HK-2 (cell line): ENCODE measurements around the gene HMX2.

ENCODE experiments used
- DNase-seq: peaks from one replicate; pipeline ENCODE4 v3.0.0-alpha.2; 2018; ENCODE audit not compliant: unreplicated experiment

Gene HMX2, protein sequence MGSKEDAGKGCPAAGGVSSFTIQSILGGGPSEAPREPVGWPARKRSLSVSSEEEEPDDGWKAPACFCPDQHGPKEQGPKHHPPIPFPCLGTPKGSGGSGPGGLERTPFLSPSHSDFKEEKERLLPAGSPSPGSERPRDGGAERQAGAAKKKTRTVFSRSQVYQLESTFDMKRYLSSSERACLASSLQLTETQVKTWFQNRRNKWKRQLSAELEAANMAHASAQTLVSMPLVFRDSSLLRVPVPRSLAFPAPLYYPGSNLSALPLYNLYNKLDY

DNA sequence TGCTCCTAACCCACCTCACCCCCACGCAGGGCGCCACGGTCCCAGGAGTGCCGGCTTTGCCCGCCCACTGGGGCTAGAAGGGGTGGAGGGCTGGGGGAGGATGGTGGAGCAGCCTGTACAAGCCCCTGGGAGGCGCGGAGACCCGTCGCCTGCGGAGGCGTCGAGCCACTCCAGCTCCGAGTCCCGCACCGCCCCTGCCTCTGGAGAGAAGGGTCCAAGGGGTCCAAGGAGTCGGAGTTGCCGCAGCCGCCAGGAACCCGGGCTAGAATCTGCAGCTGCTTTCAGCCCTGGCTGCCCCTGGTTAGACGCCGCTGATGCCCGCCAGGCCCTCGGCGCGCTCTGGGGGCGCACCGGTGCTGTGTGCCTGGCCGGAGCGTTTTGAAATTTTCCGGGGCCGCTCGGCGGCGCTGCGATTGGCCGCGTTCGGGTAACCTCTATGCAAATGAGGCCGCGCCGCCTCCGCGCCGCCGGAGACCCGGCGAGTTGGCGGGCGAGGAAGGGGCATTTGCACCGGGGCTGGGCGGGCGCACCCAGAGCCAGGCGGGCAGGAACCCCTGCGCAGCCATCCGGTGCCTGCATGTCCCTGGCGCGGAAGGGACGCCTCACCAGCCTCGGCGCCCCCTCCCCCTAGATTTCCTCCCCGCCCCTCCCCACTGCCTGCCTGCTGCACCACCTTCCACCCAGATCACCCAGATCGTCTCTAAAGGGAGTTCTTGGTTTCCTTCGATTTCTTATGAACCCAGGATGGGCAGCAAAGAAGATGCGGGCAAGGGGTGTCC is at the start of gene HMX2:
Gene HMX2 (plus strand): TSS at position 502 of the 779 bp plus-strand sequence. CDS start 243 bp downstream, at position 745.
- DNase-seq, result peak; percentile 55

DNA sequence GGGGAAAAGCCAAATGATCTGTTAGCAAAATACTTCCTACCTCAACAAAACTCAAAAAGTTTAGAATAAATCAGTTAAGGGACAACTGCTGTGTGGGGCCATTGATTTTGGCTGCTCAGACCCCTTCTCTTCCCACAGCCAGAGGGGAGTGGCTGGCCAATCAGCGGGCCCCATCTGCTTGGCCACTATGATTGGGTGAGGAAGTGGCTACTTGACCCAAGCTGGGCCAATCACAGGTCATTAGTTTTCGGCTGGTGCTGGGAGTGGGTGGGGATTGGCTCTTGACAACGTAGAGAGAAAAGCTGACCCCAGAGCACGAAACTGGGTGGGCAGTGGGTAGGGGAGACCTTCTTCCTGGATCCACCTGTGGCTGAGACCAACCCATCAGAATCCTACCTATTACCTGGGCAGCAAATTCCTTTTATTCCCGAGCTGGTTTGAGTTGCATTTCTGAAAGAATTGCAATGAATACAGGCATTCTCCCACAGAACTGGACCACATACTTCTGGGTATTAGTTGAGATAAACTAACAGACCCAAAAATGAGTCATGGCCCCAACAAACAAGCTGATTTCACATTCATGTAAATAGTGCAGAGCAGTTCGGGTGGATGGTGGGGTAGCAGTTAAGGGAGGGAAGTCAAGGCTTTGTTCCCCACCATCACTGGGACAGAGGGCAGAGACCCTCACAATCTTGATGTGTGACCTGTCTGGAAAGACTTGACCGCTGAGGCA is 47.7 kb upstream of the HMX2 start:
- DNase-seq, result no peak

DNA sequence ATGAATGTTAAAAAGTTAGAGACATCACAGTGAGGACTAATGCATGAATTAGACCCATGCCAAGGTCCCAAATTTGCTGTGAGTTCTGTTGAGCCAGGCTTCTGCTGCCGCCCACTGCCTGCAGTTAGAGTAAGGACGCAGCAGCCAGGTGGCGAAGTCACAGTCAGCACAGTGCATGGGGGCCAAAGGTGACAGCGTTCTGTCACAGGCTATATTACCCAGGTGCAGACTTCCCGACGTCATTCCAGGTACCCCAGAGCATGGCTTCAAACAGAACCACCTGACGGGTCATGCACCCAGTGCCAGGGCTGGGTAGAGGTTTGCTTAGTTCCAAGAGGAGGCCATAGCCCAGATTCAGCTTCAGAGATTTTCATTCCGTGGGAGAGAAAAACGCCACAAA is 46.1 kb upstream of the HMX2 start:
- no peak for DNase-seq

DNA sequence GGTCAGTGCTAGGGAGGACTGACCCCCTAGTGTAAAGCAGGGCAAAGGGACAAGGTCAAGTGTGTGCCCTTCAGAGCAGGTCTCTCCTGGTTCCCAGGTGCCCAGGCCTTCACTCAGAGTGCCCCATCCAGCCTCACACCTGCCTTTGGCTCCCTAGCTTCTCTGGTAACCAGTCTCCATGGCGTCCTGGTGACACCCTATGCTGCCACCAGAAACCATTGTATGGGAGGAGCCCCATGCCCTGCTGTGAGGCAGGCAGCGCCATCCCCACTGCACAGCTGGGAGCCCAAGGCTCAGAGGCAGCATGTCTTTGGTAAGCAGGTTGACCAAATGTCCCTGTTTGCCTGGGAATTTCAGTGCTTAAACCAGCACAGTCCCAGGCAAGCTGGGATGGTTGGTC is 45.3 kb upstream of the HMX2 start:
- DNase-seq, result no peak

DNA sequence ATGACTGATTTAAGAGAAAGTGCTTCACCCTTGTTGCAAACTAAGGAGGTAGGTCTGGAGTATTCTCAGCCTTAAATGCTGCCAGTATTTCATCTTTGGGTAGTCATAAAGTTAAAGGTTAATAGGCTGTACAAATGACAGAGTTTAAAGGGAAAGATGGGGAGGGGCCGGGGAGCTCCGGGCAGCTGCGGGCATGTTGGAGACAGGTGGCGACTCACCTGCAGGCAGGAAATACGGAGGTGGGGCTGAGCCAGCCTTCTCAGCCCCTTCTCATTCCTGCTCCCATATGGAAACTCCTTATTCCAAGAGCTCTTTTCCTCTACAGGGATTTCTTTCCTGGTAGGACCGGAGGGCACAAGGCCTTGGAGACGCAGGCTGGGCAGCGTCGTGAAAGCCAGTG is 44.0 kb upstream of the HMX2 start:
- no peak for DNase-seq

DNA sequence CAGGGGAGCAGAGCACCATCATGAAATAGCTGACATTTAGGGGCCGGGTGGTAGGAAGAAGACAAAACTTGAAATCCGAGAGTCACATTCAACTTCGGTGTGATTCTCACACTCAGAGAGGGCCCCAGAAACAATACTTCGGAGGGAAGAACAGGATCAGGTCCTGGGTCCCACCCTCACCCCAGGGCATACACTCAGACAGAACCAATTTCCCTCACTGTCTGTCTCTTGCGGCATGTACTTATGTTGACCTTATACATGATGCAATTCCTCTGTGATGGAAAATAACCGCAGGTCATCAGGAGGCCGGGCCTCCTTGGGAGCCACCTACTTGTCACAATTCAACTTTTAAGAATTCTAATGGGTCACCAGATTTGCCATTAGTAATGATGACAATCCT is 38.5 kb upstream of the HMX2 start:
- DNase-seq, result no peak

DNA sequence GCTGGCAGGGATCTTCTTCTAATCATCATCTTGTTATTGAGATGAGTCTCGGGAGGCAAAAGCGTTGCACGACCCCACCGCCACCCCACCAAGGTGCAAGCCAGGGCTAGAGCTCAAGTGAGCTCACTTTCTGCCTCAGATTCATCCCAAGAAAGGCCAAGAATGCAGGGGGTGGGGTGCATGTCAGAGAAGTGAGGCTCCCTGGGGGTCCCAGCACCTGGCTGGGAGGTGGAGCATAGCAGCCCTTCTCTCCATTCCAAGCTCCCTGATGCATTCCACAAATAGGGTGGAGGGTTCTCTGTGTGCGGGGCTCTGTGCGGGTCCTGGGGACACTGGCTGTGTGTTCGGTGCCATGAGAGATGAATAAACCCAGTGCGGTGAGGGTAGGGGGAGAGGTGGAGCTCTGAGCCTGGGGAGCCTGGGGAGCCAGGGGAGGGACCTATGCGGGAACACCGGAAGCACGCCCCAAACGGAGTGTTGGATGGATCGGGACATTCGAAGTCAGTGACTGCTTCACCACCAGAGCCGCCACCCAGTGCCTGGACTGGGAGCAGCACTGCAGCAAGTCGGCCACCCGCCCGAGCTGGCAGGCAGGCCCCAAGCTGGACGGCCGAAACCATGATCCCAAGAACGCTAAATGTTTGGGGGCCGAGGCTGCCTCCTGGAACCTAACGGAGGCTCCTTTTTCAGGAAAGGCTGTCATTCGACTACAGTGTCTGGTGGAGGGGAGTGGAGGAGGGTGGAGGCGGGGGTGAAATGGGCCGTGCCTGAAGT is 30.1 kb upstream of the HMX2 start:
- DNase-seq, result no peak

DNA sequence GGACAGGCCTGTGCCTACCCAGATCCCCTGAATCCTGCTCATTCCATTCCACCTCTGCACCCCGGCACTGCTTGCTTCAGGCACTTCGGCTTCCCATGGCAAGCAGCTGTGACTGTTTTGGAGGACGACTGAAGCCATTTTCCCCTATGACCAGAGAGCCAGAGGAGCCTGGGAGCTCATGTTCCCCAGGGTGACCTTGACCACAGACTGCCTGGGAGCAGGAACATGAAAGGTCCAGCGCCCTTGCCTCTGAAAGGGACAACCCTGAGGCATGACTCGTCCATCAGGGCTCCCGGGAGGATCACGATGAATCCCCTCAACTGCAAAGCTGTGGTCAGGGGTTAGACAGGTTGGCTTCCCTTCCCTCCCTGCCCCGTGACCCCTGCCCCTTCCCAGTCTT is 28.9 kb upstream of the HMX2 start:
- no peak for DNase-seq

DNA sequence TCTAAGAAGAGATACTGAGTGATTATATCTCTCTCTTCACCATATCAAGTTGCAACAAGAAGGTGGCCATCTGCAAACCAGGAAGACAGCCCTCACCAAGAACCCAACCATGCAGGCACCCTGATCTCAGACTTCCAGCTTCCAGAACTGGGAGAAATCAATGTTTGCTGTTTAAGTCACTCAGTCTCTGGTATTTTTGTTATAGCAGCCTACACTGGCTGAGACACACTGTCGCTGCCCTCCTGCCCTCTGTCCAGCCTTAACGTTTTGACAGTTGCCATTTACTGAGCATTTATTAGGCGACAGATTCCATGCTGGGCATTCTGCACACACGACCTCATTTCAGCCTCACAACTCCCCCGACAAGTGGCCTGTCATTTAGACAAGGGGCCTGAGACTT is 21.7 kb upstream of the HMX2 start:
- DNase-seq, result no peak

DNA sequence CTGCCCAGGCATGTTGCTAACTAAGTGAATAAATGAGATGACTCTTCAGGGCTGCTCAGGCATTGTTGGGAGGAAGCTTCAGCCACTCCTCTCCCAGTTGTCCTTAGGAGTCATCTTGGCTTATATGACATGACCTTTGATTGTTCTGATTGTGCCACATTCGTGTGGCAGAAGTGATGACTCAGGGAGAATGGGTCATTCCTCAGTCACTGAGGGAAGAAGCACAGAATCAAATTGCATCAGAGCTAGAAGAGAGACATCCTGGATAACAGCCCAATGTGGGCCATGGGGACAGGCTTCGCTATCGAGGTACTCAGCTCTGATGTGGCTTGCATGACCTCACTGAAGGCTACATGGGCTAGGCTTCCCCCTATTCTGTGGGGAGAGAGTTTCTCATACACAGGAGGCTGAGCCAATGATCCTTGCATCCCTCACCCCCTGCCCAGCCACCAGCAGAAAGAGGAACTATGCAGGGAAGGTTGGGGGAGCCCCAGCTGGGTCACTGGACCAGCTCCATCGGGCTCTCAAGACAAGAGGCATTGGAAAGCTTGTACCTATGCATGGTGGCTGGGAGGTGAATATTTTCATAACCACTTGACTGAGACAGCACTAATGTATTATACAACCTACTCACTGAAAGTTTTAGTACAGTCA is 18.2 kb upstream of the HMX2 start:
- no peak for DNase-seq

DNA sequence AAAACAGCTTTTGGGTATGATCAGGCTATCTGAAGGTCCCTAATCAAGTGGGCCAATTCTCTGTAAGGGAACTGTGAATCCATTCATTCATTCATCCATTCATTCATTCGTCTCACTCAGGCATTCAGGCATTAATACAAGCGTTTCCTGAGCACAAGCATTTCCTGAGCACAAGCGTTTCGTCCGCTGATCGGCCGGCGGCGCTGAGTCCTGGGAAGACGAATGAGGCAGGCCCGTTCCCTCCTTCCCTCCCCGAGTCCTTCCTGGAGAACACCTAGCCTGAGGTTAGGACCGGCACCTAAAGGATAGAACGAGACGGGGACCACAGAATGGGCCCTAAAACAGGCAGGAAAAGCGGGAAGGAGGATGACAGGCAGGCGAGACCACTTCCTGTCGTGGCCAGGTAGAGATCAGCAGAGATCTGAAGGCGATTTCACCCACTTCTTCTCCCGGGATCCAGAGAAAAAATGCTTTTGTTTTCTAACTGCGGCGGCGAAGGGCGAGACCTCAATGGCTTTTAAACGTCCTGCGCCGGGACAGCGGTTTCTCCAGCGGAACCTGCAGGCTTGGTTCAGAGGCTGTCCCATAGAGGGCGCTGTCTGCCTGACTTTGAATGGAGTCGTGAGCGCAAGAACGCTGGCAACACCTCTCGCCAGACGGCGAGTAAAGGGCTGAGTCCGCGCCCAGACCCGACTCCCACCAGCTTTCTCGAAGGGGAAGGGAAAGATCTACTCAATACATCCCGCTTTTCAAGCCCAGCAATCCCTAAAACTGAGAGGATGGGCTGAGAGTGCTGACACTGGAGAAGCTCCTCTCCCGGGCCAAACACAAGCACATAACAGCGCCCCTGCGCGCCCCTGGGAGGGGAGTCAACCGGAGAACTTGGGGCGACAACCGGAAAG is 15.1 kb upstream of the HMX2 start:
- DNase-seq, result peak; percentile 91

DNA sequence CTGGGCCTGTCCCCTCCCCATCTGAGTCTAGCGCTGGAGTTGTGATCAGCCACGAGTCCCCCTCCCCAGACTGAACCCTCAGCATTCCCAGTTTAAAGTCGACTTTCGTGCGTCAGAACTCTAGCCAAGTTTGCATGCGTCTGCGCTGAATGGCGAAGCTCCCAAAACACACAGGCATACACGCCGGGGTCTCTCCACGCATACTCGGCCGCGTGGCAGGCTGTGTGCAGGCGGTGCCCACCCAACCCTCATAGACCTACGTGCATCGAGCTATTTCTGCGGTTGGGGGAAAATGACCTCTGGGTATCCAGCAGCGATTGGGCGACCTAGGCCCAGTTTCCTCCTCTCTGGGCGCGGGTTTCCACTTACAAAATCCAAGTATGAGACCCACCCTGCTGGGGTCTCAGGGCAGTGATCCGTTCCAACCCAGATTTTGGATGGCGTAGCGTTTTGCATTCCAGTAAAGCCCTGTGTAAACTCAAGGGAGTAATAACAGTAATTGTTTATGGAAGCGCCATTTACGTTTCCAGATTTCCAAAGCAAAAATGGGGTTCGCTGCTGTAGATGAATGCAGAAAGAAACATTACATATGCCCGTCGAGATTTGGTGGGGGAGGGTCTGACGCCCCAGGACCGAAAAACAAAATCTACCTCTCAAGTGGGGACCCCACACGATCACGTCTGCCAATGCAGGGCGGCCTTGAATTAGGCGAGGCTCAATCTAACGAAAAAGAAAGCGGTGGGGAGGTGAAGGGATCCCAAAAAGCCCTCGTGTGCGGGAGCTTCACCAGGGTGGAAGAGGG is 14.2 kb upstream of the HMX2 start:
- no peak for DNase-seq

DNA sequence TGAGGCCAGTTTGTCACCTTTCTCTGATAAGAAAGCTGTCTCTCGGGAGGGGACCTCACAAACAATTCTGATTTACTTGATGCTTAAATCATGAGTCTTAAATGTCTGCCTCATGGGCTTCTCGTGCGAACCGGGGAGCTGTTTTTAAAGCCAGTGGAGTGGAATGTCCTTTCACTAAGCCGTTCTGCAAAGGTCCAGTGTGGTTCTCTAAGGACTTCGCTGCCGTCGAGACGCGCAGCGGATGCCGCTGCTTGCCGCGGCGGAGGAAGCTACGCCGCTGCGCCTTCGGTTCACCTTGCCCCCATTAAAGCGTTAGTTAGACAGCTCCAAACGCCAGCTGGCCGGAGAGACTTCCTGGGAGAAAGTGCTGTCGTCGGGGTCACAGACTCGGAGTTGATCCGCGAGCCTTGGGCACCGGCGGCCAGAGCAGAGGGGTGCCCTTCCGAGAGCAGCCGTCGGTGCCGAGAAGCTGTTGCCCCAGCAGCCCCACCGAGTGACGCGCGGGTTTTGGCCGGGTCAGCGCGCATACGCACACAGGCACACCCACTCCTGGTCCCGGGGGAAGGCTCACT is 13.5 kb upstream of the HMX2 start:
- DNase-seq, result no peak

DNA sequence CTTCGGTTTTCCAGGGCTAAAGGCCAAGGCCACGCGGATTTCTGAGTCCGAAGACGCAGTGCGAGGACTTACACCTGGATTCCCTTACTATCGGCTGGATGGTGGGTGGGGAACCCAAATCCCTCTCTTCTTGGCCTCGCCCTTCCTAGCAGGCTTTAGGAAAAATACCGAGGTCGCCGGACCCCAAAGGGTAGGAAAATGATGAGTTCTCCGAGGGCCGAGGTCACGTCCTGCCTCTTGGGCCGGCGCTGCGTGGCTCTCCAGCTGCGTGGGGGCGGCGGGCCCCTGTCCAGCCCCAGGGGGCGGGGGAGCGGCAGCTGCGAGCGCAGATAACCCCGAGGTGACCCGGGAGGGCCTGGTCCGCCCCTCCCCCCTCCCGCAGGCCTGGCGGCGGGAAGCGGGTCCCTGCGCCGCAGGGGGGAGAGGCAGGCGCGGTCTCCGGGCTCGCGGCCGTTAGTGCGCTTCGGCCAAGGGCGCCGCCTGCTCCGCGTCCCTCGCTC is 13.0 kb upstream of the HMX2 start:
- no peak for DNase-seq

DNA sequence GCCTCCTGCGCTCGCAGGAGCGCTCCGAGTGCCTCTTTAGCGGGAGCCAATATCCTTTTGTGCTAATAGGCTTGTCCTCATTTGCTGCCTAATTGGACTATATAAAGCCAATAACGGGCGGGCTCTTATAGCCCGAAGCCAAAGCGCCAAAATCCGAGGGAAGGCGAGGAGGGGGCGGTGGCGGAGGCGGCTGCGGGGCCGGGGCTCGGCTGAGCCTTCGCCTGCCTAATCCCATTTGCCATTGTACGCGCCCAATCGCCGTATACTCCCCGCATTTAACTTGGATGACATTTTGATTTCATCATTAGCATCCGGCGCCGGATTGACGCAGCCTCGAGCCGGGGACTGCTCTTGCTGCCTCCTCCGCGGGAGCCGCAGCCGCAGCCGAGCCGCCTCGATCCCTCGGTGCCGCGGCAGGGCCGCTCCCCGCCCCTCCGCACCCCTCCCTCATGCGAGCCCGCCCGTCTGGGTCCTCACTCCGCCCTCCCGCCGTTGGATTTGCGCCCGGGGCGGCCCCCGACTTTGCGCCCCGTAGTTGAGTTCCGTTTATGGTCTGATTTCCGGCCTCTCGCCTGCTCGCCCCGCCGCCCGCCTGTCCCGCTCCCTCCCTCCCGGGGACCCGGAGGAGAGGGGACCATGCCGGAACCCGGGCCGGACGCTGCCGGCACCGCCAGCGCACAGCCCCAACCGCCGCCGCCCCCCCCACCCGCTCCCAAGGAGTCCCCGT is 12.4 kb upstream of the HMX2 start, which contains the start of gene HMX3:
Gene HMX3 (plus strand): TSS at position 556 of the 727 bp plus-strand sequence. CDS start 81 bp downstream, at position 637.
- no peak for DNase-seq

DNA sequence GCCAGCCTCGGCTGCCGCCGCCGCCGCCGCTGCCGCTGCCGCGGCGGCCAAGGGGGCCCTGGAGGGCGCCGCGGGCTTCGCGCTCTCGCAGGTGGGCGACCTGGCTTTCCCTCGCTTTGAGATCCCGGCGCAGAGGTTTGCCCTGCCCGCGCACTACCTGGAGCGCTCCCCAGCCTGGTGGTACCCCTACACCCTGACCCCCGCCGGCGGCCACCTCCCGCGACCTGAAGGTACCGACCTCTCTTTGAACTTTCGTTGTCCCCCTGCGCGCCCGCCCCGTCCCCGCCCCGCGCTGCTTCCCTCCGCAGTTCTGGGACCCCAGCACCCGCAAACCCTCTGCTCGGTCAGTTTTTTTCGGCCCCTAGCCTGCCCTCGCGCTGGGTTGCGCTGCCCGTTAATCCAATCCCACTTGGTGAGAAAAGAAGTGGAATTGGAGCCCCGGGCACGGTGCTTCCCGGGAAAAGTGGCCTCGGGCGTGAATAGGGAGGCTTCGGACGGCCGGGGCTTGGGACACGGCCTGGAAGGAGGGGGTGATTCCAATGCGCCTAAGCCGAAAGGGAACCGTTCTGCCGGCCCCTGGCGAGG is 11.6 kb upstream of the HMX2 start:
- DNase-seq, result no peak

DNA sequence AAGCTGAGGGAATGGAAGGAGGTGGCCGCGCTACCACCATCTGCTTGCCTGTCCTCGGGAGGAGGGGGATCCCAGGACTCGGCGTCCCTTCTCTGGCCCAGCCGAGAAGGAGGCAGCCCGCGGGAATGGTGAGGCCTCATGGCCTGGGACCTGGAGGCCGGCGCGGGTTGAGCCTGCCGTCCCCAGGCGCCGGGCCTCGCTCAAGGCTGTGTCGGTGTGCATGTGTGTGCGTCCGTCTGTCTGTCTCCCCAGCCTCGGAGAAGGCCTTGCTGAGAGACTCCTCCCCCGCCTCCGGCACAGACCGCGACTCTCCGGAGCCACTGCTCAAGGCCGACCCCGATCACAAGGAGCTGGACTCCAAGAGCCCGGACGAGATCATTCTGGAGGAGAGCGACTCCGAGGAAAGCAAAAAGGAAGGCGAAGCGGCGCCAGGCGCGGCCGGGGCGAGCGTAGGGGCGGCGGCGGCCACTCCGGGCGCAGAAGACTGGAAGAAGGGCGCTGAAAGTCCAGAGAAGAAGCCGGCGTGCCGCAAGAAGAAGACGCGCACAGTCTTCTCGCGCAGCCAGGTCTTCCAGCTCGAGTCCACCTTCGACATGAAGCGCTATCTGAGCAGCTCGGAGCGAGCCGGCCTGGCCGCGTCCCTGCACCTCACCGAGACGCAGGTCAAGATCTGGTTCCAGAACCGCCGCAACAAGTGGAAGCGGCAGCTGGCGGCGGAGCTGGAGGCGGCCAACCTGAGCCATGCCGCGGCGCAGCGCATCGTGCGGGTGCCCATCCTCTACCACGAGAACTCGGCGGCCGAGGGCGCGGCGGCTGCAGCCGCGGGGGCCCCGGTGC is 10.9 kb upstream of the HMX2 start:
- no peak for DNase-seq
